Subcutaneous adipose tissue (tissue), 4 donors: ENCODE measurements around the gene C3orf20. TPM values are rescaled to one million over a fixed set of nuclear protein-coding genes. Genes with fewer than 3 reads are reported as not detected.

Experiments
- CTCF ChIP-seq: fragments of 450-650 bp; IDR thresholded peaks from one replicate; pipeline ENCODE4 v1.5.1; 2016; ENCODE audit warnings: low read depth, mild to moderate bottlenecking, control low read depth, antibody characterized with exemption, moderate library complexity
- total RNA-seq, 4 donors: library from RNA; depleted of rRNA; stranded (reverse); fragments of >200 nt; gene quantifications; one replicate each; pipeline ENCODE4 v1.1.0, GENCODE V29; 2016

C3orf20 gene
- total RNA-seq, 4 donors from 2014 or later: 0.16 TPM; not detected in 3

- no peak for TF ChIP-seq CTCF
Observed at GRCh38 chr3:14789221-14789620, 114.3 kb downstream of the C3orf20 start.

- no peak for TF ChIP-seq CTCF
Observed at GRCh38 chr3:14789640-14790285, 114.8 kb downstream of the C3orf20 start.

GRCh38 chr3:14791343-14791945, 116.5 kb downstream of the C3orf20 start:
- no peak for TF ChIP-seq CTCF

- no peak for TF ChIP-seq CTCF
Observed at GRCh38 chr3:14792691-14793121, 117.8 kb downstream of the C3orf20 start.

GRCh38 chr3:14793126-14793857, 118.4 kb downstream of the C3orf20 start:
- no peak for TF ChIP-seq CTCF

GRCh38 chr3:14793858-14794234, 118.9 kb downstream of the C3orf20 start:
- TF ChIP-seq CTCF: no peak

- no peak for TF ChIP-seq CTCF
Observed at GRCh38 chr3:14794435-14794834, 119.5 kb downstream of the C3orf20 start.
